ENCODE results near the gene TRABD2B. TPM values are rescaled to one million over a fixed set of nuclear protein-coding genes. Genes with fewer than 3 reads are reported as not detected.

The TRABD2B gene
- total RNA-seq, 3 donors from 2014 or later (not counting 1 experiment from before 2014, with no cell fraction given), result not detected

DNA sequence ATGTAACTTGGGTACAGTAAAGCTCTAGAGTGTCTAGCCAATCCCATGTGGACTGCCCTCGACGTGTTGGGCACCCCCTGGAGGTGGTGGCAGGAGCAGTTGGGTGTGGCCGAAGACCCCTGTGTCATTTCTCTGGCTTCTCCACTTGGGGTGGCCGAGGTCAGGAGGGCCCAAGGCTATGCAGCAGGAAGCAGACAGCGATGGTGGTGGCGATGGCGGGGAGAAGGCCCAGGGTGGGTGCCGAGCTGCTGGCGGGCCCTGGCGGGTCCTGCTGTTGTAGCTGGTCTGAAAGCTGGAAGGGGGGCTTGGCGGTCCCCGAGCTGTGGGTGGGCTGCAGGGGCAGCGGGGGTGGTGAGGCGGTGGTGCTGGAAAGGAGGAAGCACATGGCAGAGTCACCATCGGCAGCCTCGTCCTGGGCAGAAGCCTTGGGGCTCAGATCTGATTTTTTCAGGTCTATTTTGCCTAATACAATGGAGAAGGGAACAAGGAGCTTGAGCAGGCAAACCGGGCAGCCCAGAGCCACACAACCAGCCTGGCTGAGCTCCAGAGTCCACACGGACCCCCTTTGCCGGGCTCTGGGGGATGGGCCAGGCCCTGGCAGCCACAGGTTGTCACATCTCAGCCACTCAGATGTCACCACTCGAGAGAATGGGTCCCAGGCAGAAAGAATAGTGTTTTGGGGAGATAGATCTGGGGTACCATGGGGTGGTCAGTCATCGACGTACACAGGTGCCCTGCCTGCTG lies 231.3 kb downstream of the TRABD2B start:
- DNase-seq (no peak), ATAC-seq (no peak)
- Histone ChIP-seq H3K4me1 (ENCODE audit: control insufficient read depth, insufficient read depth, low read length) (no peaks in the 10 kb centered on the region), H3K27ac (ENCODE audit: low read length) (no peak overlapping the region), H3K27me3 (ENCODE audit: control insufficient read depth, insufficient read depth, low read length) (no peaks in the 10 kb centered on the region), H3K36me3 (ENCODE audit: control insufficient read depth, insufficient read depth, low read length) (no peaks in the 10 kb centered on the region), H3K9me3 (ENCODE audit: control insufficient read depth, insufficient read depth, low read length) (no peaks in the 10 kb centered on the region), H3K4me3 (ENCODE audit: low read length) (no peak overlapping the region)
- H3K27me3 Mint-ChIP-seq (ENCODE audit: low read depth in 2 of 2), result no peaks in the 10 kb centered on the region
- H3K4me1 Mint-ChIP-seq, result no peaks in the 10 kb centered on the region
- H3K4me3 Mint-ChIP-seq, result no peak overlapping the region
- no peak overlapping the region for H3K27ac Mint-ChIP-seq
- H3K36me3 Mint-ChIP-seq, result no peaks in the 10 kb centered on the region
- no peaks in the 10 kb centered on the region for H3K9me3 Mint-ChIP-seq
- no peak for TF ChIP-seq CTCF (IDR thresholded peaks at IDR 0.05)
- 86% methylated on average over 22 of the region's 22 CpGs for WGBS (ENCODE audit: insufficient coverage)
- intact Hi-C loops (cut with micrococcal nuclease), result no loop called here

DNA sequence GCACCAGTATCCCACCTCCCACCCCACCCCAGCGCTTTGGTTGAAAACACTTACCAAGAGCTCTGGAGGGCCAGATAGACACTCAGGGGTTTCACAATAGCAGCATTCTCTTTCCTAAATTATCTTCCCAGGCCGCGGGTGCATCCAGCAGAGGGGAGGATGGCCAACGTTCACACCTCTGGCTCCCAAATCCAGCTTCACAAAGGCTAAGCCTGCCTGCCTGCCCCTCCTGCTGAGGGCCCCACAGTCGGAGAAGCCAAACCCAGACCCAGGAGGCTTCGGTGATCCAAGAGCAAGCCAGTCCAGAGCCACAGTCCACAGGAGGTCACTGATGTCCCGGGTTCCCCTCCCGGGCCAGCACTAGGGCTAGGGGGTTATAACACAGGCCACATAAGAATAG lies 231.9 kb downstream of the TRABD2B start:
- no peak for TF ChIP-seq CTCF (IDR thresholded peaks at IDR 0.05)
- no peak overlapping the region for H3K27ac Mint-ChIP-seq
- no peaks in the 10 kb centered on the region for H3K4me1 Mint-ChIP-seq
- Histone ChIP-seq H3K36me3 (ENCODE audit: control insufficient read depth, insufficient read depth, low read length) (no peaks in the 10 kb centered on the region), H3K4me1 (ENCODE audit: control insufficient read depth, insufficient read depth, low read length) (no peaks in the 10 kb centered on the region), H3K4me3 (ENCODE audit: low read length) (no peak overlapping the region), H3K9me3 (ENCODE audit: control insufficient read depth, insufficient read depth, low read length) (no peaks in the 10 kb centered on the region), H3K27ac (ENCODE audit: low read length) (no peak overlapping the region), H3K27me3 (ENCODE audit: control insufficient read depth, insufficient read depth, low read length) (no peaks in the 10 kb centered on the region)
- no peaks in the 10 kb centered on the region for H3K9me3 Mint-ChIP-seq
- H3K4me3 Mint-ChIP-seq, result no peak overlapping the region
- H3K36me3 Mint-ChIP-seq, result no peaks in the 10 kb centered on the region
- ATAC-seq (no peak), DNase-seq (no peak)
- intact Hi-C loops (cut with micrococcal nuclease), result no loop called here
- H3K27me3 Mint-ChIP-seq (ENCODE audit: low read depth in 2 of 2), result no peaks in the 10 kb centered on the region
- WGBS (ENCODE audit: insufficient coverage), result 85% methylated on average over 8 of the region's 8 CpGs

GRCh38 chr1:47764461-47765046 lies 232.6 kb downstream of the TRABD2B start:
- Histone ChIP-seq H3K4me1 (ENCODE audit: control insufficient read depth, insufficient read depth, low read length) (no peaks in the 10 kb centered on the region), H3K36me3 (ENCODE audit: control insufficient read depth, insufficient read depth, low read length) (no peaks in the 10 kb centered on the region), H3K4me3 (ENCODE audit: low read length) (no peak overlapping the region), H3K27ac (ENCODE audit: low read length) (no peak overlapping the region), H3K27me3 (ENCODE audit: control insufficient read depth, insufficient read depth, low read length) (no peaks in the 10 kb centered on the region), H3K9me3 (ENCODE audit: control insufficient read depth, insufficient read depth, low read length) (no peaks in the 10 kb centered on the region)
- DNase-seq, result no peak
- Mint-ChIP-seq H3K36me3 (no peaks in the 10 kb centered on the region), H3K9me3 (no peaks in the 10 kb centered on the region), H3K27ac (no peak overlapping the region), H3K4me1 (no peaks in the 10 kb centered on the region), H3K4me3 (no peak overlapping the region), H3K27me3 (ENCODE audit: low read depth in 2 of 2) (no peaks in the 10 kb centered on the region)
- ATAC-seq, result no peak
- TF ChIP-seq CTCF (IDR thresholded peaks at IDR 0.05), result no peak
- intact Hi-C loops (cut with micrococcal nuclease), result no loop called here
- 84% methylated on average over 9 of the region's 9 CpGs for WGBS (ENCODE audit: insufficient coverage)

Data from natural killer cell (primary cell).